Right renal cortex interstitium (tissue), 3 donors: ENCODE measurements around the gene COG5. TPM values are rescaled to one million over a fixed set of nuclear protein-coding genes. Genes with fewer than 3 reads are reported as not detected.
A peak's percentile ranks its signal among the peaks of the same experiment; 100 is the strongest.
"Not testable (repeated sequence)": the region's sequence is repeated elsewhere in the genome, so short reads cannot be mapped to it uniquely, and the experiment has no call there.

ENCODE experiments used
- DNase-seq, 3 donors: peaks; one replicate each; pipeline ENCODE4 v3.0.0-alpha.2; 2013; ENCODE audit warnings: low read depth in 3 of 3, low spot score in 2 of 3
- polyA plus RNA-seq, 3 donors: library from polyadenylated mRNA; unstranded; fragments of 120-200 nt; gene quantifications; one replicate each; pipeline ENCODE4 v1.2.1, GENCODE V29; 2013; ENCODE audit not compliant: insufficient read length in 3 of 3

Gene COG5
- polyA plus RNA-seq, 3 donors, result 31.1 to 44.2 (median 33.2) TPM

GRCh38 chr7:107168233-107169119 lies 395.2 kb downstream of the COG5 start, which contains the start of gene HBP1:
Gene HBP1, plus strand, starts transcription at chr7:107169003. Its CDS starts 10,891 bp downstream, at chr7:107179894.
- peak; percentile 100 for DNase-seq

GRCh38 chr7:107167483-107168232 lies 396.1 kb downstream of the COG5 start:
- DNase-seq, result peak; percentile 67 to 72 (median 71)

GRCh38 chr7:107166736-107167426 lies 396.8 kb downstream of the COG5 start:
- no peak for DNase-seq

- DNase-seq, result no peak
Observed at GRCh38 chr7:107165341-107165740, 398.4 kb downstream of the COG5 start.

- DNase-seq, result no peak
Observed at GRCh38 chr7:107164092-107164491, 399.6 kb downstream of the COG5 start.

- no peak for DNase-seq
Observed at GRCh38 chr7:107162475-107162874, 401.2 kb downstream of the COG5 start.

GRCh38 chr7:107161415-107161814 lies 402.3 kb downstream of the COG5 start:
- no peak for DNase-seq

GRCh38 chr7:107160389-107160788 lies 403.3 kb downstream of the COG5 start:
- DNase-seq, result no peak

GRCh38 chr7:107158028-107158427 lies 405.7 kb downstream of the COG5 start:
- DNase-seq, result no peak

- no peak for DNase-seq
Observed at GRCh38 chr7:107157091-107157490, 406.6 kb downstream of the COG5 start.

GRCh38 chr7:107155726-107156125 lies 408.0 kb downstream of the COG5 start:
- DNase-seq, result not testable (repeated sequence)

GRCh38 chr7:107154826-107155225 lies 408.9 kb downstream of the COG5 start:
- no peak for DNase-seq

- no peak for DNase-seq
Observed at GRCh38 chr7:107152011-107152410, 411.7 kb downstream of the COG5 start.

Other genes starting within 250 kb of the COG5 start
- gene GPR22, start 93.9 kb downstream of the COG5 start, polyA plus RNA-seq, result under 1 TPM; 0.19 to 0.36 (median 0.30) TPM
- 10 to 100 TPM; 15.1 to 17.2 (median 16.3) TPM for gene DUS4L, start 51 bp upstream of the COG5 start, polyA plus RNA-seq
- gene BCAP29, start 16.3 kb upstream of the COG5 start, polyA plus RNA-seq, result 10 to 100 TPM; 48.0 to 58.6 (median 55.3) TPM
- 1 to 10 TPM; 3.3 to 7.9 (median 3.5) TPM for gene SLC26A4, start 96.9 kb upstream of the COG5 start, polyA plus RNA-seq
- 10 to 100 TPM; 29.8 to 34.0 (median 31.8) TPM for gene CBLL1, start 180.2 kb upstream of the COG5 start, polyA plus RNA-seq
- gene SLC26A3, start 239.3 kb upstream of the COG5 start, polyA plus RNA-seq, result under 1 TPM; 0.19 to 0.40 (median 0.38) TPM